ENCODE results near the gene DLG1. TPM values are rescaled to one million over a fixed set of nuclear protein-coding genes. Genes with fewer than 3 reads are reported as not detected.

The DLG1 gene
- total RNA-seq, 6 donors from 2014 or later, result 49.3 to 102 (median 63.2) TPM

DNA sequence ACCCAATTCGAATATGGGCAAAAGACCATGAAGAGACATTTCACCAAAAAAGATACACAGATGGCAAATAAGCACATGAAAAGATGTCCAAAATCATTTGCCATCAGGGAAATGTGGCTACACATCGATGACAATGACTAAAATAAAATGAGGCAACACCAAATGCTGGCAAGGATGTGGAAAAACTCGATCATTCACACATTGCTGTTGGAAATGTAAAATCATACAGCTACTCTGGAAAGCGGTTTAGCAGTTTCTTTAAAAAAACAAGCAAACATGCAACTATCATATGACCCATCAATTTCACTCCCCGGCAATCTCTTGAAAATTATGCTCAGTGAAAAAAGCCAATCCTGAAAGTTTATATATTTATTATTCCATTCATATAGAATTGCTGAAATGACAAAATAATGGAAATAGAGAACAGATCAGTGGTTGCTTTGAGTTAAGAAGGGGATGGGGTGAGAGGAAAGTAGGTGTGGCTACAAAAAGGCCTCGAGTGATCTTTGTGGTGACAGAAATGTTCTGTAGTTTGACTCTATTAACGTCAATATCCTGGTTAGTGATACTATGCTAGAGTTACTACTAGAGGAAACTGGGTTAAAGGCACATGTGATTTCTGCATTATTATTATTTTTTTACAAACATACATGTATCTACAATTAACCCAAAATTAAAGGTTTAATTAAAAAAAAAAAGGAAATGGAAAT lies 45.0 kb downstream of the DLG1 start:
- Histone ChIP-seq H3K27me3 (no peaks in the 10 kb centered on the region), H3K4me3 (no peak overlapping the region), H3K27ac (no peak overlapping the region), H3K36me3 (no peaks in the 10 kb centered on the region), H3K9me3 (peaks cover 11 to 14% (median 12%) of the 10 kb centered on the region in 4 donors), H3K4me1 (peaks cover 0 to 5% (median under 1%) of the 10 kb centered on the region in 4 donors)
- no peak for ATAC-seq (ENCODE audit: low FRiP score in 2 of 2)
- TF ChIP-seq EP300 (IDR thresholded peaks at IDR 0.05), result no peak
- no peak for TF ChIP-seq POLR2AphosphoS5 (IDR thresholded peaks at IDR 0.05)
- TF ChIP-seq CTCF (IDR thresholded peaks at IDR 0.05), result no peak
- no peak for TF ChIP-seq POLR2A (IDR thresholded peaks at IDR 0.05)
- no peak for DNase-seq
- WGBS, 2 donors, result 78% methylated on average over 7 of the region's 7 CpGs

DNA sequence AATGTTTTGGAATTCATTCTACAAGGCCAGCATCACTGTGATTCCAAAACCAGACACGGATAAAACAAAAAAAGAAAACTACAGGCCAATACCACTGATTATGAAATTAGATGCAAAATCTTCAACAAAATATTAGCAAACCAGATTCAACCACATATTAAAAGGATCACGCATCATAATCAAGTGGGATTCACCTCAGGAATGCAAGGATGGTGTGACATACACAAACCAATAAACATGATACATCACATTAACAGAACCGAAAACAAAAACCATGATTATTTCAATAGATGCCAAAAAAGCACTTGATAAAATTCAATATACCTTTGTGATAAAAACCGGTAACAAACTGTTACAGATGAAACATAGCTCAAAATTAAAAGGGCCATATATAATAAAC lies 48.9 kb downstream of the DLG1 start:
- Histone ChIP-seq H3K9me3 (peaks cover 11 to 20% (median 14%) of the 10 kb centered on the region in 4 donors), H3K27ac (no peak overlapping the region), H3K27me3 (no peaks in the 10 kb centered on the region), H3K4me1 (no peaks in the 10 kb centered on the region), H3K4me3 (no peak overlapping the region), H3K36me3 (no peaks in the 10 kb centered on the region)
- ATAC-seq (ENCODE audit: low FRiP score in 2 of 2), result no peak
- WGBS, 2 donors, result 87 to 97% methylated on average over 4 of the region's 4 CpGs
- DNase-seq, result no peak
- TF ChIP-seq POLR2AphosphoS5 (IDR thresholded peaks at IDR 0.05), result no peak
- TF ChIP-seq CTCF (IDR thresholded peaks at IDR 0.05), result no peak
- TF ChIP-seq POLR2A (IDR thresholded peaks at IDR 0.05), result no peak
- TF ChIP-seq EP300 (IDR thresholded peaks at IDR 0.05), result no peak

DNA sequence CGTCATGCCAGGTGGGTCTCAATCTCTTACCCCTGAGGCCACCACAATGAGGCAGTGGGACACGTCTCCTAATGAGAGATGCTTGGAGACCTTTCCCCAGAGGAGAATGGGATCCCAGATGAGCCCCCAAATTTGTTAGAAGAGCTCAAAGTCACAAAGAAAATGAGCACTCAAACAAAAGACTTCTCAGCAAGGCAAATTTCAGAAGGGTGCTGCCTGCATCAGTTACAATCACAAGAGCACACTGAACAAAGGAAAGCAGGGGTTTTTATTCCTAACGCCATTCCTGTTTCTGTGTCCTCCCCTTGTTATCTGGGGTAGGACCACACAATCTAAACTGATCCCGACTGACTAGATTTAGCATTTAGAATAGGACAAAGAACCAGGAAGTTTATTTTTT lies 50.1 kb downstream of the DLG1 start:
- Histone ChIP-seq H3K27ac (no peak overlapping the region), H3K9me3 (peaks cover 12 to 27% (median 19%) of the 10 kb centered on the region in 4 donors), H3K4me1 (no peaks in the 10 kb centered on the region), H3K4me3 (no peak overlapping the region), H3K27me3 (no peaks in the 10 kb centered on the region), H3K36me3 (peaks cover 0 to 3% (median 0%) of the 10 kb centered on the region in 4 donors)
- ATAC-seq (ENCODE audit: low FRiP score in 2 of 2) (no peak), DNase-seq (no peak)
- TF ChIP-seq POLR2A (IDR thresholded peaks at IDR 0.05), result no peak
- no peak for TF ChIP-seq EP300 (IDR thresholded peaks at IDR 0.05)
- TF ChIP-seq POLR2AphosphoS5 (IDR thresholded peaks at IDR 0.05), result no peak
- no peak for TF ChIP-seq CTCF (IDR thresholded peaks at IDR 0.05)
- 95 to 99% methylated on average over 4 of the region's 4 CpGs for WGBS, 2 donors

DNA sequence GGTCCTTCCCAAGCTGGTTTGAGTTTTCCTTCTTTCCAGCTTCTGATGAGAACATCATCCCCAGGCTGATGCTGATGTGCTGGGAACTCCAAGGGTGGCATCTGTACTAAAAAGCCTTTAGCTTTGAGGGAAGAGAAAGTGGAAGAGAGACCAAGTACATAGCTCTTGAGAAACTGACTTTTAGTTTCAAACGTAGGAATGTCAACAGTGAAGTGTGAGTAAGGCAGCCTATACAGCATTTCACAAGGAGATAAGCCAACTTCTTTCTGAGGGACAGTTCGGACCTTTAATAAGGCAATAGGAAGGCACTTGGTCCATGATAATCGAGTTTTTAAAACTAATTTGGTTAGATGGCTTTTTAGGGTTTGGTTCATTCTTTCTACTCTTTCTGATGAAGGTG lies 53.7 kb downstream of the DLG1 start:
- H3K4me1 ChIP-seq, result peaks cover 0 to under 1% (median 0%) of the 10 kb centered on the region in 4 donors
- H3K36me3 ChIP-seq, result peaks cover 0 to 3% (median 0%) of the 10 kb centered on the region in 4 donors
- no peak for ATAC-seq (ENCODE audit: low FRiP score in 2 of 2)
- WGBS, 2 donors, result 74 to 82% methylated on average over 3 of the region's 3 CpGs
- no peak for DNase-seq
- no peak for TF ChIP-seq POLR2A (IDR thresholded peaks at IDR 0.05)
- TF ChIP-seq POLR2AphosphoS5 (IDR thresholded peaks at IDR 0.05), result no peak
- TF ChIP-seq EP300 (IDR thresholded peaks at IDR 0.05), result no peak
- no peak for TF ChIP-seq CTCF (IDR thresholded peaks at IDR 0.05)
- no peak overlapping the region for H3K27ac ChIP-seq
- H3K27me3 ChIP-seq, result no peaks in the 10 kb centered on the region
- H3K9me3 ChIP-seq, result peaks cover 20 to 41% (median 29%) of the 10 kb centered on the region in 4 donors
- H3K4me3 ChIP-seq, result no peak overlapping the region
